Limb (tissue), 2 donors: ENCODE data around the gene ELFN1.

Experiments used
- DNase-seq, 2 donors: peaks; one replicate each; pipeline ENCODE4 v3.0.0-alpha.2; 2016; ENCODE audit errors: extremely low spot score in 2 of 2

The ELFN1 gene

DNA sequence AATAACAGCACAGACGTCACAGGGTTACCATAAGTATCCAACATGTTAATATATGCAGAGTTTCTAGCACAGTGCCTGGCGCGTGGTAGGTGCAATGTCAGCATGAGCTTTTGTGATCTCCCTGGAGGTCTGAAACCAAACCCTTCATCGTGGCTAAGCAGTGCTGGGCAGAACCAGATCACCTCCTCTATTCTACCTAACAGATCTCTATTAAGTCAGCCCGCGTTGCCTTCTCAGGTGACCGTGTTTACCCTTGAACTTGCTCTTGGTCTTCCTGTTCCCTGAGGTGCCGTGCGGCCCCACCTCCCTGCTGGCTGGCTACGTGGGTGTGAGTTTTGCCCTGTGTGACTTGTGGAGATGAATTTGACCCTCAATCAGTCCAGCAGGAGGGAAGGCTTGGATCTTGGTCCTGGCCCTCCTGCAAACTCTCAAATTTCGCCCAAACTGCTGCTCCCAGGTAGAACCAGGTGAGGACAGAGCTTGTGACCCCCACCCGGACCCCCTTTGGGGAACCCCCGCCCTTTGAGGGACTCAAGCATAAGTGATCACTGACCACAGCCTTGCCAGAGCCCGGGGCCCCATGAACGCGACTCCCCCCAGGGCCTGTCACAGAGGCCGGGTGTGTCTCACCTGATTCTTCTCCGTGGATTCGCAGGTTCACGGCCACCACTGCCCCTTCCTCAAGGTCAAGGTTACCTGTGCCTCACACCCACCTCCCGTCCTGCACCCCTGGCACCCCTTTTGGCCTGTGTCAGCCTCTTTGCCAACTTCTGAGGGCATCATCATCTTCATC is 54.2 kb downstream of the ELFN1 start:
- no peak for DNase-seq

DNA sequence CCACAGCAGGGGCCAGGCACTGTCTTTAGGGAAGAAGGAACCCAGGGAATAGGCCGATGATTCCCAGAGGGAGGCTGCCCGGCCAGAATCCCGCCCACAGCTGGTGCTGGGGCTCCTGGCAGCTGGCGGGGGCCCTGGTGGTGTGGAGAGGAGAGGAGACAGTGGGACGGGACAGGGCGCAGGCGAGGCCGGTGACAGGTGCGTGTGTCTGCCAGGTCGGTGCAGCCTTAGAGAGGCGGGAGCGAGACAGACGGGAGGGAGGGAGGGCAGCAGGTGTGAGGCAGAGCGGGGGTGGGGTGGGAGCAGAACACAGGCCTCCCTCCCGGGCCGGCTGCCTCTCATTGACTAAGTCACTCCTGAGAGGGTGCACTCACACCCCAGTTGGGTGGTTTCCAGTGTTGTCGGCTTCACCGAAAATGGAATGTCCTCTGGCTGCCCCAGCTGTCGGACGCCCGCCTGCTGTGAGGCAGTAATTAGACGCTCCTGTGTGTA is 55.2 kb downstream of the ELFN1 start:
- DNase-seq: peak; percentile 58 to 84

DNA sequence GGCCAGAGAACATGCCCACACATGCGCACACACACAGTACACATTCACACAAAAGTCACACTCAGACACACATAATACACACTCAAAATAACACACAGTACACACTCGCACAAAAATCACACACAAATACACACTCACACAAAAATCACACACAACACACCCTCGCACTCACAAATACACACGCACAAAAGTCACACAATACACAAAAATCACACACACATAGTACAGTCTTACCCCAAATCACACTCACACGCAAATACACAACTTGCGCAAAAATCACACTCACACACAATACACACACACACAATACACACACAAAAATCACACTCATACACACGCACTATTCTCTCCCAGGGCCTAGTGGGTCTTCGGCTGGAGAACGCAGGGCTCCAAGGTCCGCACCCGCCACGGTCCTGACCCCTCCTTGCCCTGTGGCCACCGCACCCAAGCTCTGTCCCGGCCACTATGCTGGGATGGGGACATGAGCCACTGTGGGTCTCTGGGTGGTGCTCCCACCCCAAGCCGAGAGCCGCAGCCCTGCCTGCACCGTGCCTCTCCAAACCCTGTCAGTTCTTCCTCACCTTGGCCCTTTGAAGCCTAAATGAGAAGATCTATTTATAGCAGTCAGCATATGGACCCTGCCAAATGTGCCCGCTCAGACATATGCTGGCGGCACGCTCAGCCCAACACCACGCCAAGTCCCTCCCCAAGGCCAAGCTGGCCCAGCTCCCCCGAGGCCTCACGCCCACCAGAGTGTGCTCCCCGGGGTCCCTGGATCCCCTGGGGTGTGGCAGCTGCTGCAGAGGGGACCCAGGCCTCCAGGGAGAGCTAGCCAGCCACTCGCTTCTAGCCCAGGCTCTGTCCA is 55.9 kb downstream of the ELFN1 start:
- no peak for DNase-seq

GRCh38 chr7:1727079-1727478 is 57.0 kb downstream of the ELFN1 start:
- no peak for DNase-seq

DNA sequence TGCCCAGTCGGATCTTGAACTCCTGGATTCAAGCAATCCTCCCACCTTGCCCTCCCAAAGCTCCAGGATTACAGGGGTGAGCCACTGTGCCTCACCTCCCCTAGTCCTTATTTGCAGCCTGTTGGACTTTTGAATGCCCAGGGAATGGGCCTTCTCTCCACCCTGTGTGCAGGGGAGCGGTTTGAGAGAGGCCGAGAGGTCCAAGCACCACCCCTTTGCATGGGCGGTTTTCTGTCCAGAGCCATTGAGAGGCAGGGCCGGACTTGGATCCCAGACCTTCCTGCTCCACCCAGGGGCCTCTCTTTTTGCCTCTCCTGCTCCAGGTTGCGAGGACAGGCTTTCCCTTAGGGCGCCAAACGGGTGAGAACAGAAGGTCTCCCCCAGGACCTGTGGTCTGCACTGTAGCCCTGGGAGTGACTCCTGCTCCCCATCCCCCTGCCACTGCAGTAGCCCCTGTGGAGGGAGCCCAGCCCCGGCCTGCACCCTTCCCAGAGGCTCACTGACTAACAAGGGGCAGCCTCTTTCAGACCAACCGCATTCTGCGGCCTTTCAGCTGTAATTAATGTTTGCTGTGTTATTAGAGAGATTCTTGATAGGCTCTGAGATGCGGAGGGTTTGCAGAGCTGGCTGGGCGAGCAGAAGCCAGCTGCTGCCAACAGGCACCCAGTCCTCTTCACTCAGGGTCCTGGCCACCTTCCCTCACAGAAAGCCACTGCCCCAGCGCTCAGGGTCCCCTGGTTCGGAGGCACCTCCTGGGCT is 57.9 kb downstream of the ELFN1 start:
- no peak for DNase-seq

- no peak for DNase-seq
These were observed 59.1 kb downstream of the ELFN1 start for GRCh38 chr7:1729183-1729582.

- DNase-seq: no peak
These were observed 59.7 kb downstream of the ELFN1 start for GRCh38 chr7:1729773-1730172.

DNA sequence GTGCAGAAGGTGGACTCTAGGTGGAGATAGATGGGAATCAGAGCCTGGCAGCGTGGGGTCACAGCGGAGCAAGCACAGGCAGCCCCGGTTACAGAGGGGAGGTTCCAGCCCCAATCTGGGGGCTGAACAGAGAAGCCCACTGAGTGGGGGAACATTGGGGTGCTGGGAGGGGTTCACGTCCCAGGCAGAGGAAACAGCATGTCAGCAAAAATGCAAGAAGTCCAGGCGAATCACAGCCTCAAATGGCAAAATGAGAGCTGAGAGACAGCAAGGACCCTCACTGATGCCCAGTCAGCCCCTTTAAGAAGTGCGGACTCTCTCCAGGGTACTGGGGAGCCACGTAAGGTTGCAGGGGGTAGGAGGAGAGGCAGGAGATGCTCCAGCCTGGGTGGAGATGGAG is 62.0 kb downstream of the ELFN1 start:
- no peak for DNase-seq

DNA sequence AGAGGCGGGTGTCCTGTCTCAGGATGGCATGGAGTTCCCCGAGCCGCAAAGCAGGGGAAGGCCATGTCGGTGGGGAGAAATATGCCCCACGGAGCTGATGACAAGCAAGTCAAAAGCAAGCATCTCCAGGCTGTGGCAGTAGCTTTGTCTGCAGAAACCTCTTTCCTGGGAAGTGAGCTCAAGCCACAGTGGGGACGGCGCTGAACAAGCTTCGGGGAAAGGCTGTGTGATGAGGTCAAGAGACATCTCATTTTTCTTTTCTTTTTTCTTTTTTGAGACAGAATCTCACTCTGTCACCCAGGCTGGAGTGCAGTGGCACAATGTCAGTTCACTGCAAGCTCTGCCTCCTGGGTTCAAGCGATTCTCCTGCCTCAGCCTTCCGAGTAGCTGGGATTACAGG is 62.6 kb downstream of the ELFN1 start:
- no peak for DNase-seq

DNA sequence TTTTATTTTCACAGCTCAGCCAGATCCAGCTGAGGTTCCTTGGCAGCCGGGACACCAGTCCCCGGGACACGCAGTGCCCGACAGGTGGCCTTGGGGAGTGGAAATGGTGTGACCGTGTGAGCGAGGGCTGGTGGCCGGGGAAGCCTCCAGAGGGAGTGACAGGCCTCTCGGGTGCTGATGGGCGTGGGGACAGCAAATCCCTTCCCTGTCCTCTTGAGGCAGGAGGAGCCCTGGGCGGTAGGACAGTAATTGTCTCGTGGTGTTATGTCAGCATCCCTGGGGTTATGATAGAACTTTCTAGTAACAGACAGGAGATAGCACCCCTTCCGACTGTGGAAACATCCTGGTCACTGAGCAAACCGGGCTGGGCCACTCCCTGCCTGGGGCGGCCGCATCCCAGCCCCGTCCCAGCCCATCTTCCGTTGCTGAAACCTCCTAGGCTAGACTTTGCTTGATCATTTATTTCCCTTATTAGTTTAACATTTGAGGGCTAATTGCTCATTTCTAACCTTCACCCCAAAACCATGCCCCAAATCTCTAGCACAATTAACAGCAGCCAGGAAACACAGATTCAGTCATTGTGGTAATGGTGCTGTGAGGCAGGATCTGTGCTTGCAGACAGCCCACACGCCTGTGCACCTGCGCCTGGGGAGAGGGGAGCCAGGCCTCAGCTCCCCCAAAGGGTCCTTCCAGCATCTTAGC is 63.3 kb downstream of the ELFN1 start:
- DNase-seq: no peak

DNA sequence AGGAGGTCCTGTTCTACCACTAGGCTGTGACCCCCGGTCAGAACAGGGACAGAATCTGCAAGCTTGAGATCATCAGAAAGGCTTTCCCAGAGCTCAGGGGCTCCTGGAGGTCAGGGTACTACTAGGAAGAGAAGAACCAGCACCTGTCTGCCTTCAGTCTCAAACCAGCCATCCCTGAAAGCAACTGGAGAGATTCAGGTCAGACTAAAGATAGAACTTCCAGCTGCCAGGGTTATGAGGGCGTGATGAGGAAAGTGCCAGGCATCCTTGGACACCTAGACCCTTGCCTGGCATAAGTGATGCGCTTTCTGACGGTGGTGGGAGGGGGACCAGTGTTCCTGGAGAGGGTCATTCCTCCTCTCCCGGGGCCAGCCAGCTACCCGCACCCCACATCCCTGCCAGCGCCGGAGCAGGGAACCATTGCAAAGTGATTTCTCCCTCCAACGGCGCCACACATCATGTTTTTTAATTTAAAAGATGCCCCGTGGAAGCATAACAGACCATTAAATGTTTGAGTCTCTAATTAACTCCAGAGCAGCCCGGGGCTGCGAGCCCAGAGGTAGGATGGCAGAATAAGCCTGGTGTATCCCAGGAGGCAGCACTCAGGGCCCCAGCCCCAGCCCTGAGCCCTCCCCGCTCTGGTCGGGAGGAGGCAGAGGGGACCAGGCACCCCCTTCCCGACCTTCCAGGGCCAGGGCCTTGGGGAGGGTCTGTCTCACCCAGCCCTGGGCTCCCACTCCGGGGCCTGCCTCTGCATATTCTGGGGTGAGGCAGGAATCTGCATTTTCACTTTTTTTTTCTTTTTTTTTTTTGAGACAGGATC is 64.0 kb downstream of the ELFN1 start:
- no peak for DNase-seq

- no peak for DNase-seq
These were observed 65.2 kb downstream of the ELFN1 start for GRCh38 chr7:1735262-1735661.

- DNase-seq: no peak
These were observed 65.9 kb downstream of the ELFN1 start for GRCh38 chr7:1735806-1736483.

DNA sequence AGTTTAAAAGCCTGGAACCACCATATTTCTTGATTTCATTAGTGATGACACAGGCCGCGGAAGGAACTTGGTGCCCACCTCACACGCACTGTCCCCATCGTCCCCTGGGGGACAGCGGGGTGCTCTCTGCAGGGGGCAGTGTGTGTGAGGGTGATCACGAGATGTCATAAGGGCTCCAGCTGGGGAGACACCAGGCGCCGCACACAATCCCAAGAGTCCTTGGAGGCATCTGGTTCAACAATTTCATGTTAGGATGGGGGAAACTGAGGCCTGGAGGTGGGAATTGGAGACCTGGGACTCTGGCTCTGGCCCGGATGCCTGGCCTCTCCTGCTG is 66.4 kb downstream of the ELFN1 start:
- no peak for DNase-seq

- DNase-seq: no peak
These were observed 66.8 kb downstream of the ELFN1 start for GRCh38 chr7:1736830-1737229.

DNA sequence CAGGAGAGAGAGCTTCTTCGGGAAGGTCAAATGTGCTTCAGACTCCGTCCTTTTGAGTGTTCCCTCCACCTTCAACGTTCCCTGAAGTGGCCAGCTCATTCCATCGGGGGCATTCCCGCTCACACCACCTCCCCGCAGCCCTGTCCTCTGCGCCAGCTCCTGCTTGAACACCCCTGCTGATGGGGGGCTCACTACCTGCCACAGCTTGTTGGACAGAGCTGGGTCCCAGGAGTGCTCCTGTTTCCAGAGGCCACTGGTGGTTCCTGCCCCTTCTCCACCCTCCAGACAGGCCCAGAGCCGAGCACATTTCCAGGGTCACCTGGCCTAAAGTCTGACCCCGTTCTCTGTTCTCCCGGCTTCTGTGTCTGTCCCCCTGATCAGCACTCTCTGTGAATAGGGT is 67.4 kb downstream of the ELFN1 start:
- DNase-seq: no peak

DNA sequence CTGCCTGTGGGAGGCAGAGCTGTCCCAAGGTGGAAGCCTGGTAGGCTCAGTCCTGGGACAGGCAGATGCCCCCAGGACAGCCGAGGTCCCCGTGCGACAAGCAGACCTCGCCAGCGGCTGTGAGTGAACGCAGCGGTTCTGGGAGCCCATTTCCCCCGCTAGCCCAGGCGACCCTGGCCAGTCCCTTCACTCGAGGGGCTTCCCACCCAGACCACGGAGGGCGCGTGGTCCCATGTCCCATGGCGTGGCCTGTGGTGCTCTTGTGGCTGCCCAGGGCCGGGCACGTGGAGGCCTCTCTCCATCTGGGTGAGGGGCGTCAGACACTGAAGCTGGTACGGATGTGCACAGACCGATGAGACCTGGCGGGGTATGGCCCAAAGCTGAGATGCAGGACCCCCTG is 67.9 kb downstream of the ELFN1 start:
- no peak for DNase-seq

DNA sequence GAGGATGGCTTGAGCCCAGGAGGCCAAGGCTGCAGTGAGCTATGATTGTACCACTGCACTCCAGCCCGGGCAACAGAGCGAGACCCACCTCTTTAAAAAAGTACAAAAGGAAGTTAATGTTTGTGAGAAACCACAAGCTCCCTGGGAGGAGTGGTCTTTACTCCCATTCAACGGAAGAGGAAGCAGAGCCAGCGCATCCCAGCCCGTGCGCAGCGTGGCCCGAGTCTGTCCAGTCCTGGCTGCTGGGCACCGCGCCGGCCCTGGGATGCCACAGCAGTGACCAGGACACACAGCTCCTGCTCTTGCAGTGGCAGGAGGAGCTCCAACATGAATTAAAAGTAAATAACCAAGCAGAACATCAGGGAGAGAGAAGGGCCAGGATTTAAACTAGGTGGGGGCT is 68.4 kb downstream of the ELFN1 start:
- DNase-seq: no peak

DNA sequence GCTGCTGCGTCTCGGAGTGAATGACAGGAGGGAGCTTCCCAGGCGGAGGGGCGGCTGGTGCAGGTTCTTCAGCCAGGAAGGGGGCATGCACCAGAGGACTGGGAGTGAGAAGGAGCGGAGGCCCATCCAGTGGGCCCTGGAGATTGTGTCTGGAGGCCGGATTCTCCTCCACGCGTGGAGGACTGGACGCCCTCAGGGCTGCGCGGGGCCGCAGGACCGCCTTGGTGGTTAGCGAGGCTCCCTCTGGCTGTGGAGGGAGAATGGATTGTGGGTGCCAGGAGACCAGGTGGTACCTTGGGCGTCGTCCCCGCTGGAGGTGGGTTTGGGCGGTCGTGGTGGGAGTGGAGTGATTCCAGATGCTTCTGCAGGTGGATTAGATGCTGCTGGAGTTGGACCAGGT is 68.9 kb downstream of the ELFN1 start:
- no peak for DNase-seq

DNA sequence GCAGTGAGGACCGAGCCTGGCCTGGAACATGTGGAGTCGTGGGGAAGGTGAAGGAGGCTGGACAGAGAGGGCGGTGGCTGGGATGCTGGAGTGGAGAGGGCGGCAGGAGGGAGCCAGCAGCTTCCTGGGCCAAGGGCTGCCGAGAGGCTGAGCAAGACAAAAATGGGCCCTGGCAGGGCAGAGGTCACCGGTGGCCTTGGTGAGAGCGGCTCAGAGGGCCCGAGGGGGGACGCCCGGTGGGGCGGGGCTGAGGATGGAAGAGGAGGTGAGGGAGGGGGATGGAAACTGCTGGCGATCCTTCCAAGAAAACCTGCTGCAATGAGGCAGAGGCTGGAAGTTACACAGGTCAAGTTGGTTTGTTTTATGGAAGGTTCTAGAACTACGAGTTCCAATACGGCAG is 69.5 kb downstream of the ELFN1 start:
- DNase-seq: no peak
